H1 (cell line): ENCODE data around the gene SHISA6. TPM values are rescaled to one million over a fixed set of nuclear protein-coding genes. Genes with fewer than 3 reads are reported as not detected.

ENCODE experiments used
- CTCF ChIA-PET: fragments of 300-600 bp; sonication (Branson Sonifier 250); formaldehyde crosslinking; loops from one replicate; lab custom pipeline; 2021; ENCODE audit not compliant: partially characterized antibody; lab: Charles Lee
- POLR2A ChIA-PET: fragments of 300-600 bp; sonication (Branson Sonifier 250); formaldehyde crosslinking; loops from one replicate; lab custom pipeline; 2021; ENCODE audit warnings: inconsistent platforms; ENCODE audit not compliant: partially characterized antibody; lab: Charles Lee
- DNase-seq, 2 experiments: peaks; one replicate each; pipeline versions ENCODE4 v3.0.0 to v3.0.0-alpha.2; 2010 to 2022; ENCODE audit warnings: low spot score in 2 of 2, low read depth in 1 of 2, mixed read lengths in 1 of 2
- FAIRE-seq: peaks from 2 replicates; lab custom pipeline; 2011; peaks lifted over from hg19 to GRCh38; lab: Jason Lieb, UNC
- H2AFZ ChIP-seq: 2 replicates; pipeline ENCODE4 v1.8.1; 2012; ENCODE audit warnings: low read length, inconsistent platforms
- H2AK5ac ChIP-seq: 2 replicates; pipeline ENCODE4 v1.6.1; 2013; ENCODE audit warnings: low read depth, low read length
- H2BK120ac ChIP-seq: replicated peaks from 2 replicates; pipeline ENCODE3; 2013; ENCODE audit warnings: low read depth, low read length, inconsistent platforms
- H2BK12ac ChIP-seq: 2 replicates; pipeline ENCODE4 v1.6.1; 2013; ENCODE audit warnings: low read depth, low read length
- H2BK15ac ChIP-seq: 2 replicates; pipeline ENCODE4 v1.6.1; 2013; ENCODE audit warnings: low read length
- H2BK20ac ChIP-seq: 2 replicates; pipeline ENCODE4 v1.6.1; 2013; ENCODE audit warnings: low read length
- H2BK5ac ChIP-seq: 2 replicates; pipeline ENCODE4 v1.6.1; 2013; ENCODE audit warnings: low read depth, low read length
- H3K14ac ChIP-seq: 2 replicates; pipeline ENCODE4 v1.6.1; 2013; ENCODE audit warnings: inconsistent platforms; ENCODE audit not compliant: insufficient read length
- H3K18ac ChIP-seq: 2 replicates; pipeline ENCODE4 v1.6.1; 2013; ENCODE audit warnings: low read length; ENCODE audit errors: extremely low read depth
- H3K23ac ChIP-seq: 2 replicates; pipeline ENCODE4 v1.6.1; 2013; ENCODE audit warnings: inconsistent platforms; ENCODE audit not compliant: insufficient read length
- H3K23me2 ChIP-seq: 2 replicates; pipeline ENCODE4 v1.6.1; 2013; ENCODE audit warnings: low read depth, low read length
- H3K27ac ChIP-seq: 2 replicates; pipeline ENCODE4 v1.6.1; 2011; ENCODE audit warnings: low read depth, low read length, inconsistent platforms
- H3K27me3 ChIP-seq, 4 experiments: replicated peaks in 1 of 4; 1 replicate in 1 of 4; 2 replicates in 3 of 4; pipeline versions ENCODE4 v1.6.1 to v1.8.1; 2011 to 2013; ENCODE audit warnings: low read length in 3 of 4, mild to moderate bottlenecking in 3 of 4, inconsistent platforms in 2 of 4, mixed read lengths in 2 of 4, moderate library complexity in 1 of 4; ENCODE audit not compliant: control insufficient read depth in 3 of 4, insufficient read depth in 3 of 4; ENCODE audit errors: extremely low read depth in 1 of 4
- H3K36me3 ChIP-seq, 4 experiments: 2 replicates each; pipeline versions ENCODE4 v1.6.1 to v1.8.1; 2011 to 2013; ENCODE audit warnings: mild to moderate bottlenecking in 4 of 4, low read length in 3 of 4, moderate library complexity in 2 of 4, control low read depth in 1 of 4, inconsistent platforms in 1 of 4; ENCODE audit not compliant: insufficient read depth in 4 of 4, control insufficient read depth in 2 of 4
- H3K4ac ChIP-seq: replicated peaks from 2 replicates; pipeline ENCODE3; 2013; ENCODE audit warnings: low read length, low read depth, mixed read lengths, inconsistent platforms; ENCODE audit not compliant: insufficient read length
- H3K4me1 ChIP-seq, 4 experiments: replicated peaks in 1 of 4; 1 replicate in 1 of 4; 2 replicates in 3 of 4; pipeline versions ENCODE4 v1.6.1 to v1.8.1; 2011 to 2013; ENCODE audit warnings: low read length in 3 of 4, inconsistent platforms in 2 of 4, mixed read lengths in 1 of 4; ENCODE audit not compliant: insufficient read depth in 4 of 4, control insufficient read depth in 3 of 4
- H3K4me2 ChIP-seq, 2 experiments: 2 replicates each; pipeline versions ENCODE4 v1.6.1 to v1.8.1; 2011 to 2013; ENCODE audit warnings: low read depth in 2 of 2, low read length in 2 of 2, control low read depth in 1 of 2, inconsistent platforms in 1 of 2, mild to moderate bottlenecking in 1 of 2; ENCODE audit not compliant: insufficient read depth in 1 of 2
- H3K4me3 ChIP-seq, 4 experiments: fragments of 200-600, 300-600 bp in 1 of 4; sonication (generic), shearing (Covaris generic), sonication (Bioruptor Twin) in 1 of 4; 2 replicates each; pipeline versions ENCODE4 v1.5.1 to v1.8.1; 2011 to 2016; ENCODE audit warnings: low read length in 4 of 4, low read depth in 3 of 4, control low read depth in 2 of 4, inconsistent platforms in 2 of 4, mild to moderate bottlenecking in 2 of 4, mixed read lengths in 1 of 4, moderate library complexity in 1 of 4; ENCODE audit not compliant: insufficient read depth in 2 of 4; ENCODE audit errors: extremely low read depth in 1 of 4
- H3K56ac ChIP-seq: replicated peaks from 2 replicates; pipeline ENCODE3; 2013; ENCODE audit warnings: low read depth, mild to moderate bottlenecking, mixed read lengths, low read length, inconsistent platforms; ENCODE audit not compliant: insufficient read length
- H3K79me1 ChIP-seq: 2 replicates; pipeline ENCODE4 v1.6.1; 2013; ENCODE audit warnings: low read depth, low read length, control low read depth
- H3K79me2 ChIP-seq, 2 experiments: 2 replicates each; pipeline versions ENCODE4 v1.6.1 to v1.8.1; 2012 to 2013; ENCODE audit warnings: low read length in 2 of 2, mild to moderate bottlenecking in 2 of 2, inconsistent platforms in 1 of 2; ENCODE audit not compliant: insufficient read depth in 2 of 2, control insufficient read depth in 1 of 2
- H3K9ac ChIP-seq, 4 experiments: replicated peaks in 1 of 4; 1 replicate in 1 of 4; 2 replicates in 3 of 4; pipeline versions ENCODE4 v1.6.1 to v1.8.1; 2011 to 2013; ENCODE audit warnings: low read depth in 3 of 4, low read length in 3 of 4, control low read depth in 2 of 4, mild to moderate bottlenecking in 2 of 4, moderate library complexity in 2 of 4, inconsistent platforms in 1 of 4; ENCODE audit errors: extremely low read depth in 1 of 4
- H3K9me3 ChIP-seq, 2 experiments: 2 replicates each; pipeline versions ENCODE4 v1.6.1 to v1.8.1; 2012 to 2013; ENCODE audit warnings: mild to moderate bottlenecking in 2 of 2, moderate library complexity in 2 of 2, control low read depth in 1 of 2, inconsistent platforms in 1 of 2, low read depth in 1 of 2, low read length in 1 of 2, mixed read lengths in 1 of 2; ENCODE audit not compliant: insufficient read depth in 2 of 2
- H4K20me1 ChIP-seq, 2 experiments: replicated peaks in 1 of 2; 2 replicates each; pipeline versions ENCODE3 to v1.8.1; 2011 to 2013; ENCODE audit warnings: inconsistent platforms in 2 of 2, low read length in 2 of 2, mild to moderate bottlenecking in 1 of 2; ENCODE audit not compliant: insufficient read depth in 2 of 2, control insufficient read depth in 1 of 2
- H4K5ac ChIP-seq: 2 replicates; pipeline ENCODE4 v1.6.1; 2013; ENCODE audit warnings: low read length, low read depth, mixed read lengths, inconsistent platforms; ENCODE audit not compliant: insufficient read length
- H4K8ac ChIP-seq: 2 replicates; pipeline ENCODE4 v1.8.0; 2013; ENCODE audit warnings: mild to moderate bottlenecking, moderate library complexity, low read length, inconsistent platforms; ENCODE audit not compliant: insufficient read depth; ENCODE audit errors: extremely low read depth
- H4K91ac ChIP-seq: replicated peaks from 2 replicates; pipeline ENCODE3; 2013; ENCODE audit warnings: low read length, mixed read lengths, inconsistent platforms; ENCODE audit not compliant: insufficient read length
- JUND ChIP-seq: IDR thresholded peaks from 2 replicates; pipeline ENCODE4 v1.6.1; 2011; ENCODE audit warnings: mild to moderate bottlenecking, improper control_type of control experiment, low read length
- NANOG ChIP-seq: IDR thresholded peaks from 2 replicates; pipeline ENCODE4 v1.6.1; 2011; ENCODE audit warnings: low read length, low read depth, mild to moderate bottlenecking, inconsistent platforms; ENCODE audit not compliant: insufficient read depth, poor library complexity, severe bottlenecking
- TCF12 ChIP-seq: IDR thresholded peaks from 2 replicates; pipeline ENCODE4 v1.6.1; 2011; ENCODE audit warnings: low read depth, mild to moderate bottlenecking, low read length
- WGBS, 2 experiments: shearing (Covaris generic) in 1 of 2; methylation state at CpG; one replicate each; pipeline versions ENCODE4 v1.1.6 to v1.1.7; 2013 to 2015; ENCODE audit warnings: low lambda C conversion rate in 2 of 2, mixed read lengths in 2 of 2, inconsistent platforms in 1 of 2, low coverage in 1 of 2, missing lambda C conversion rate in 1 of 2; ENCODE audit not compliant: insufficient replicate concordance in 2 of 2, insufficient coverage in 1 of 2, insufficient read length in 1 of 2; ENCODE audit errors: extremely low coverage in 1 of 2, missing lambda C conversion rate in 1 of 2; 5-methylcytosine and 5-hydroxymethylcytosine counted together
- polyA plus RNA-seq, 7 experiments: library from polyadenylated mRNA; depleted of rRNA in 3 of 7; stranded (reverse) in 5 of 7; unstranded in 2 of 7; fragments of >200 nt in 5 of 7; fragments of 200-250 nt in 2 of 7; gene quantifications; 1 replicate in 5 of 7; 2 replicates in 1 of 7; 4 replicates in 1 of 7; pipeline versions ENCODE4 v1.2.1 to v1.2.3, GENCODE V29; 2011 to 2013; ENCODE audit warnings: missing spikeins in 2 of 7, mixed read lengths in 2 of 7
- total RNA-seq: library from RNA; stranded (reverse); fragmentation: NEBNext Ultra II Directional; extraction: Animal tissue kit (Norgen Biotek cat#: 25700); gene quantifications from 2 replicates; pipeline ENCODE4 v1.2.1, GENCODE V29; 2021

Gene SHISA6
- total and polyA plus RNA-seq, 2 of the 8 experiments (the other 6 are each of a cell fraction or from before 2014, with no cell fraction given), result 2.9 to 4.8 TPM

DNA sequence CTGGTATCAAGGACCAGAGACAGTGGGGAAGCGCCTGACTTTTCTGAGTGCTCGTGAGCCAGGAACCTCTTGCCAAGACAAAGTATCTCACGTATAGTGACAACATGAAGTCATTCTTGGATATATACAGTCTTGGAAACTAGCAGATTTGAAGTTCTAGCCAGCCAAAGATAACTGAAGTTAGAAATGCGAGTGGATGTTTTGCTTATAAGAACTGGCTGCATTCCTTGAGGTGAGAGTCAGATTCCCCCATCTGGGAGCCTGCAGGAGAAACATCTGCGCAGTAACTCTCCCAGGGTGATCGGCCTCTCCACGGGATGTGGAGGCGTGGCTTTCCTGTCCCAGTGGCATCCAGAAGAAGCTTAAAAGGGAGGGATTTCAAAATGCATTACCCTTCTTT, 89.8 kb downstream of the SHISA6 start:
- Histone ChIP-seq H3K9ac (no peak overlapping the region), H3K18ac (no peak overlapping the region), H3K23ac (no peak overlapping the region), H2BK20ac (no peak overlapping the region), H2AK5ac (no peak overlapping the region), H3K56ac (no peak overlapping the region), H3K79me1 (no peaks in the 10 kb centered on the region), H3K36me3 (no peaks in the 10 kb centered on the region), H4K8ac (no peak overlapping the region), H2AFZ (no peak overlapping the region), H4K20me1 (no peaks in the 10 kb centered on the region), H3K27ac (no peak overlapping the region), H3K9me3 (no peaks in the 10 kb centered on the region), H3K4me2 (peak overlapping the region; percentile 1 to 44; a peak in 2 of 4 replicates), H2BK120ac (no peak overlapping the region), H3K14ac (no peak overlapping the region), H3K79me2 (no peaks in the 10 kb centered on the region), H3K23me2 (no peaks in the 10 kb centered on the region), H2BK12ac (no peak overlapping the region), H2BK5ac (no peak overlapping the region), H4K5ac (no peak overlapping the region), H3K4ac (no peak overlapping the region), H2BK15ac (no peak overlapping the region), H4K91ac (no peak overlapping the region), H3K4me1 (peaks cover 0 to 19% (median 5%) of the 10 kb centered on the region in 4 experiments; a peak in 6 of 7 replicates), H3K4me3 (peak overlapping the region in 1 of 4 experiments; percentile 23; a peak in 1 of 8 replicates), H3K27me3 (no peaks in the 10 kb centered on the region)
- 30% methylated on average over 8 of the region's 8 CpGs; no CpG with 5 or more reads in 1 of the 2 experiments for WGBS, 2 experiments
- peak; percentile 44 to 62 for DNase-seq
- TF ChIP-seq JUND, result no peak
- peak; percentile 78 for TF ChIP-seq NANOG
- 0 out of 2 replicates have a peak, but pooled peaks have one; percentile 80 for TF ChIP-seq TCF12
- CTCF ChIA-PET, result interaction anchor here (0.8 to 1.1 kb wide), 3 partner anchors 34 to 225 kb away, joined by 3 to 4 read pairs (median 3); no protein-coding TSS in a partner anchor
- FAIRE-seq, result peak; percentile 71
- POLR2A ChIA-PET, result interaction anchor here (0.7 kb wide), 1 partner anchor 91 kb away, joined by 3 read pairs; no protein-coding TSS in a partner anchor
